H9 (cell line): ENCODE results near the gene IQSEC1. TPM values are rescaled to one million over a fixed set of nuclear protein-coding genes. Genes with fewer than 3 reads are reported as not detected.

Experiments used
- DNase-seq: peaks from one replicate; pipeline ENCODE4 v3.0.0-alpha.2; 2017
- H2AFZ ChIP-seq: one replicate; pipeline ENCODE4 v1.6.1; 2013; ENCODE audit warnings: mild to moderate bottlenecking, low read length, control low read depth, moderate library complexity
- H2AK5ac ChIP-seq: 2 replicates; pipeline ENCODE4 v1.6.1; 2013; ENCODE audit warnings: low read length, control low read depth, mixed read lengths; ENCODE audit not compliant: insufficient read length
- H2BK120ac ChIP-seq: one replicate; pipeline ENCODE4 v1.6.1; 2013; ENCODE audit warnings: low read depth, mild to moderate bottlenecking, low read length, control low read depth, inconsistent platforms; ENCODE audit not compliant: poor library complexity, severe bottlenecking
- H2BK12ac ChIP-seq: 2 replicates; pipeline ENCODE4 v1.6.1; 2013; ENCODE audit warnings: low read length, control low read depth, mixed read lengths, low read depth; ENCODE audit not compliant: insufficient read length
- H2BK15ac ChIP-seq: 2 replicates; pipeline ENCODE4 v1.6.1; 2013; ENCODE audit warnings: low read depth, low read length, control low read depth
- H2BK20ac ChIP-seq: one replicate; pipeline ENCODE4 v1.6.1; 2013; ENCODE audit warnings: low read depth, mild to moderate bottlenecking, low read length, control low read depth, inconsistent platforms; ENCODE audit not compliant: poor library complexity, severe bottlenecking
- H2BK5ac ChIP-seq: 2 replicates; pipeline ENCODE4 v1.6.1; 2013; ENCODE audit warnings: low read length, control low read depth, mixed read lengths; ENCODE audit not compliant: insufficient read length
- H3K14ac ChIP-seq: 2 replicates; pipeline ENCODE4 v1.6.1; 2013; ENCODE audit warnings: low read length, control low read depth; ENCODE audit not compliant: insufficient read depth
- H3K18ac ChIP-seq: 2 replicates; pipeline ENCODE4 v1.6.1; 2013; ENCODE audit warnings: low read depth, mild to moderate bottlenecking, mixed read lengths, low read length, control low read depth; ENCODE audit not compliant: insufficient read length
- H3K23ac ChIP-seq: 2 replicates; pipeline ENCODE4 v1.6.1; 2013; ENCODE audit warnings: low read length, control low read depth, mixed read lengths, low read depth; ENCODE audit not compliant: insufficient read length
- H3K23me2 ChIP-seq: 2 replicates; pipeline ENCODE4 v1.6.1; 2013; ENCODE audit warnings: low read depth, mild to moderate bottlenecking, mixed read lengths, low read length, control low read depth; ENCODE audit not compliant: insufficient read length, poor library complexity, severe bottlenecking
- H3K27ac ChIP-seq: 2 replicates; pipeline ENCODE4 v1.5.1; 2013; ENCODE audit warnings: low read length, control low read depth, mixed read lengths, low read depth; ENCODE audit not compliant: insufficient read length
- H3K27me3 ChIP-seq: 2 replicates; pipeline ENCODE4 v1.6.1; 2013; ENCODE audit warnings: low read length, control low read depth, inconsistent platforms; ENCODE audit not compliant: insufficient read depth
- H3K4ac ChIP-seq: 2 replicates; pipeline ENCODE4 v1.6.1; 2013; ENCODE audit warnings: low read depth, mild to moderate bottlenecking, control low read depth, inconsistent platforms, low read length, moderate library complexity
- H3K4me1 ChIP-seq: 2 replicates; pipeline ENCODE4 v1.6.1; 2013; ENCODE audit warnings: low read length, control low read depth, inconsistent platforms; ENCODE audit not compliant: insufficient read depth
- H3K4me2 ChIP-seq: 2 replicates; pipeline ENCODE4 v1.6.1; 2013; ENCODE audit warnings: low read length, control low read depth, mixed read lengths; ENCODE audit not compliant: insufficient read length, insufficient read depth
- H3K56ac ChIP-seq: 2 replicates; pipeline ENCODE4 v1.6.1; 2013; ENCODE audit warnings: low read depth, mild to moderate bottlenecking, mixed read lengths, low read length, control low read depth; ENCODE audit not compliant: insufficient read length
- H3K79me1 ChIP-seq: 2 replicates; pipeline ENCODE4 v1.6.1; 2013; ENCODE audit warnings: low read depth, mild to moderate bottlenecking, moderate library complexity, low read length, control low read depth, inconsistent platforms; ENCODE audit not compliant: insufficient read depth, poor library complexity, severe bottlenecking
- H3K79me2 ChIP-seq: 2 replicates; pipeline ENCODE4 v1.6.1; 2013; ENCODE audit warnings: low read length, control low read depth, inconsistent platforms; ENCODE audit not compliant: insufficient read depth
- H3K9ac ChIP-seq: 2 replicates; pipeline ENCODE4 v1.6.1; 2013; ENCODE audit warnings: low read length, control low read depth, mixed read lengths; ENCODE audit not compliant: insufficient read length; ENCODE audit errors: extremely low read depth
- H3K9me3 ChIP-seq: one replicate; pipeline ENCODE4 v1.6.1; 2013; ENCODE audit warnings: low read depth, low read length, inconsistent platforms; ENCODE audit not compliant: control insufficient read depth
- H3T11ph ChIP-seq: one replicate; pipeline ENCODE4 v1.6.1; 2013; ENCODE audit warnings: mild to moderate bottlenecking, low read length, control low read depth, inconsistent platforms
- H4K20me1 ChIP-seq: one replicate; pipeline ENCODE4 v1.6.1; 2013; ENCODE audit not compliant: control insufficient read depth, insufficient read length, insufficient read depth
- H4K5ac ChIP-seq: 2 replicates; pipeline ENCODE4 v1.6.1; 2013; ENCODE audit warnings: low read depth, mild to moderate bottlenecking, mixed read lengths, low read length, control low read depth; ENCODE audit not compliant: insufficient read length
- H4K8ac ChIP-seq: replicated peaks from 2 replicates; pipeline ENCODE4 v1.6.1; 2013; ENCODE audit warnings: low read length, control low read depth, mixed read lengths, low read depth; ENCODE audit not compliant: insufficient read length
- H4K91ac ChIP-seq: 2 replicates; pipeline ENCODE4 v1.6.1; 2013; ENCODE audit warnings: low read depth, mild to moderate bottlenecking, moderate library complexity, mixed read lengths, low read length, control low read depth; ENCODE audit not compliant: insufficient read length
- H3K27ac Mint-ChIP-seq, 3 experiments: 2 replicates in 2 of 3; 3 replicates in 1 of 3; pipeline ENCODE4 v1.8.0; 2020 to 2021; ENCODE audit warnings: mixed read lengths in 3 of 3, mild to moderate bottlenecking in 1 of 3, moderate library complexity in 1 of 3
- H3K27me3 Mint-ChIP-seq: 2 replicates; pipeline ENCODE4 v1.8.0; 2021; ENCODE audit warnings: low read depth, mild to moderate bottlenecking, moderate library complexity, mixed read lengths
- H3K36me3 Mint-ChIP-seq, 3 experiments: 2 replicates in 2 of 3; 3 replicates in 1 of 3; pipeline ENCODE4 v1.8.0; 2020 to 2021; ENCODE audit warnings: low read depth in 3 of 3, mixed read lengths in 3 of 3; ENCODE audit not compliant: insufficient read depth in 1 of 3
- H3K4me1 Mint-ChIP-seq, 2 experiments: 2 replicates each; pipeline ENCODE4 v1.8.0; 2020; ENCODE audit warnings: mixed read lengths in 2 of 2
- H3K4me3 Mint-ChIP-seq, 2 experiments: 2 replicates in 1 of 2; 3 replicates in 1 of 2; pipeline ENCODE4 v1.8.0; 2020 to 2021; ENCODE audit warnings: mild to moderate bottlenecking in 2 of 2, mixed read lengths in 2 of 2, moderate library complexity in 1 of 2
- H3K9me3 Mint-ChIP-seq, 2 experiments: 2 replicates in 1 of 2; 3 replicates in 1 of 2; pipeline ENCODE4 v1.8.0; 2020; ENCODE audit warnings: mild to moderate bottlenecking in 2 of 2, mixed read lengths in 2 of 2, moderate library complexity in 1 of 2
- WGBS: extraction: QIAGEN DNeasy Blood & Tissue Kit; methylation state at CpG from one replicate; pipeline ENCODE4 v1.1.7; 2013; ENCODE audit warnings: missing lambda C conversion rate, low lambda C conversion rate, mixed read lengths; ENCODE audit not compliant: insufficient read length; ENCODE audit errors: extremely low coverage; 5-methylcytosine and 5-hydroxymethylcytosine counted together
- total RNA-seq: library from RNA; stranded (reverse); gene quantifications from 2 replicates; pipeline ENCODE4 v1.2.1, GENCODE V29; 2021
- TF ChIP-seq, protein P1 (sequence below): fragments of 200-600 bp; sonication (generic); conservative IDR thresholded peaks from 3 replicates; pipeline ENCODE4 v1.8.0; 2021; ENCODE audit warnings: antibody characterized with exemption, mild to moderate bottlenecking

Gene IQSEC1
- total RNA-seq, 1 experiment from 2014 or later = 19.1 TPM

- no peaks in the 10 kb centered on the region for H3K79me1 ChIP-seq
- no peak overlapping the region for H4K5ac ChIP-seq
- TF ChIP-seq, protein P1, sequence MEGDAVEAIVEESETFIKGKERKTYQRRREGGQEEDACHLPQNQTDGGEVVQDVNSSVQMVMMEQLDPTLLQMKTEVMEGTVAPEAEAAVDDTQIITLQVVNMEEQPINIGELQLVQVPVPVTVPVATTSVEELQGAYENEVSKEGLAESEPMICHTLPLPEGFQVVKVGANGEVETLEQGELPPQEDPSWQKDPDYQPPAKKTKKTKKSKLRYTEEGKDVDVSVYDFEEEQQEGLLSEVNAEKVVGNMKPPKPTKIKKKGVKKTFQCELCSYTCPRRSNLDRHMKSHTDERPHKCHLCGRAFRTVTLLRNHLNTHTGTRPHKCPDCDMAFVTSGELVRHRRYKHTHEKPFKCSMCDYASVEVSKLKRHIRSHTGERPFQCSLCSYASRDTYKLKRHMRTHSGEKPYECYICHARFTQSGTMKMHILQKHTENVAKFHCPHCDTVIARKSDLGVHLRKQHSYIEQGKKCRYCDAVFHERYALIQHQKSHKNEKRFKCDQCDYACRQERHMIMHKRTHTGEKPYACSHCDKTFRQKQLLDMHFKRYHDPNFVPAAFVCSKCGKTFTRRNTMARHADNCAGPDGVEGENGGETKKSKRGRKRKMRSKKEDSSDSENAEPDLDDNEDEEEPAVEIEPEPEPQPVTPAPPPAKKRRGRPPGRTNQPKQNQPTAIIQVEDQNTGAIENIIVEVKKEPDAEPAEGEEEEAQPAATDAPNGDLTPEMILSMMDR = no peak
- no peak overlapping the region for H3K4me2 ChIP-seq
- H3K9ac ChIP-seq = no peak overlapping the region
- no peak overlapping the region for H3K4ac ChIP-seq
- no peak overlapping the region for H3K14ac ChIP-seq
- no peaks in the 10 kb centered on the region for H3K79me2 ChIP-seq
- H2AFZ ChIP-seq = no peak overlapping the region
- no peak overlapping the region for H3K18ac ChIP-seq
- Mint-ChIP-seq H3K4me3 (no peak overlapping the region), H3K36me3 (no peaks in the 10 kb centered on the region), H3K27ac (no peak overlapping the region), H3K27me3 (no peaks in the 10 kb centered on the region), H3K4me1 (peaks cover 0 to 12% of the 10 kb centered on the region in 2 experiments; a peak in 2 of 4 replicates), H3K9me3 (no peaks in the 10 kb centered on the region)
- H3T11ph ChIP-seq = no peak overlapping the region
- H3K23me2 ChIP-seq = no peaks in the 10 kb centered on the region
- H2BK15ac ChIP-seq = no peak overlapping the region
- no peaks in the 10 kb centered on the region for H3K27me3 ChIP-seq
- DNase-seq = no peak
- H2BK5ac ChIP-seq = no peak overlapping the region
- no peak overlapping the region for H2BK12ac ChIP-seq
- no CpG with 5 or more reads among the region's 14 CpGs for WGBS
- H4K8ac ChIP-seq = no peak overlapping the region
- H2BK120ac ChIP-seq = no peak overlapping the region
- H2AK5ac ChIP-seq = no peak overlapping the region
- H4K91ac ChIP-seq = no peak overlapping the region
- H3K27ac ChIP-seq = no peak overlapping the region
- no peaks in the 10 kb centered on the region for H3K4me1 ChIP-seq
- no peaks in the 10 kb centered on the region for H4K20me1 ChIP-seq
- no peaks in the 10 kb centered on the region for H3K9me3 ChIP-seq
- no peak overlapping the region for H3K23ac ChIP-seq
- H3K56ac ChIP-seq = no peak overlapping the region
- no peak overlapping the region for H2BK20ac ChIP-seq
These were observed 47.2 kb upstream of the IQSEC1 start for GRCh38 chr3:13120289-13120927.
